ENCODE data around the gene ZSWIM1. TPM values are rescaled to one million over a fixed set of nuclear protein-coding genes. Genes with fewer than 3 reads are reported as not detected.
"Not testable (repeated sequence)": the region's sequence is repeated elsewhere in the genome, so short reads cannot be mapped to it uniquely, and the experiment has no call there.

The ZSWIM1 gene
- total RNA-seq, 5 donors from 2014 or later (not counting 1 experiment from before 2014, with no cell fraction given): 8.3 to 17.2 (median 14.6) TPM

GRCh38 chr20:45901332-45901731 is 20.3 kb downstream of the ZSWIM1 start:
- DNase-seq; CTCF ChIA-PET; H3K27me3 Mint-ChIP-seq; H3K9me3 ChIP-seq; H3K4me1 ChIP-seq (ENCODE audit: control insufficient read depth in 1 of 2, extremely low read depth in 1 of 2, insufficient read depth in 2 of 2, low read length in 2 of 2); H3K27ac Mint-ChIP-seq; POLR2A ChIA-PET; H3K4me3 Mint-ChIP-seq; H3K4me3 ChIP-seq (ENCODE audit: control insufficient read depth in 1 of 2, extremely low read depth in 1 of 2, low read length in 1 of 2); H3K9me3 Mint-ChIP-seq; H3K27ac ChIP-seq (ENCODE audit: low read length); H3K4me1 Mint-ChIP-seq; H3K27me3 ChIP-seq (replicated peaks in 1 of 2; ENCODE audit: control insufficient read depth in 2 of 2, extremely low read depth in 1 of 2, insufficient read depth in 2 of 2, low read length in 1 of 2); ATAC-seq (replicated peaks in 1 of 4): not testable (repeated sequence)
- 100% methylated on average over 1 of the region's 6 CpGs for WGBS (ENCODE audit: insufficient coverage)
- peaks cover 13 to 25% of the 10 kb centered on the region in 2 donors for H3K36me3 ChIP-seq (ENCODE audit: control insufficient read depth in 2 of 2, extremely low read depth in 1 of 2, insufficient read depth in 1 of 2, low read length in 1 of 2)
- peaks cover 11% of the 10 kb centered on the region for H3K36me3 Mint-ChIP-seq

- peaks cover 0 to 3% of the 10 kb centered on the region in 2 experiments for H3K27me3 ChIP-seq (replicated peaks in 1 of 2; ENCODE audit: control insufficient read depth in 2 of 2, extremely low read depth in 1 of 2, insufficient read depth in 2 of 2, low read length in 1 of 2)
- H3K36me3 ChIP-seq (ENCODE audit: control insufficient read depth in 2 of 2, extremely low read depth in 1 of 2, insufficient read depth in 1 of 2, low read length in 1 of 2): peaks cover 7 to 18% of the 10 kb centered on the region in 2 donors
- no peak overlapping the region for H3K27ac Mint-ChIP-seq
- CTCF ChIA-PET: interaction anchor here in 1 of 2 donors (0.9 kb wide), 1 partner anchor 21 kb away, joined by 3 read pairs; the partner anchor contains the start of gene ZSWIM1
- H3K4me3 Mint-ChIP-seq: no peak overlapping the region
- H3K4me1 ChIP-seq (ENCODE audit: control insufficient read depth in 1 of 2, extremely low read depth in 1 of 2, insufficient read depth in 2 of 2, low read length in 2 of 2): no peaks in the 10 kb centered on the region
- no peaks in the 10 kb centered on the region for H3K27me3 Mint-ChIP-seq
- H3K4me1 Mint-ChIP-seq: no peaks in the 10 kb centered on the region
- no peak for ATAC-seq (replicated peaks in 1 of 4)
- WGBS (ENCODE audit: insufficient coverage): 96% methylated on average over 9 of the region's 14 CpGs
- POLR2A ChIA-PET: no interaction called here
- no peak overlapping the region for H3K27ac ChIP-seq (ENCODE audit: low read length)
- peaks cover 11% of the 10 kb centered on the region for H3K36me3 Mint-ChIP-seq
- no peaks in the 10 kb centered on the region for H3K9me3 ChIP-seq
- H3K9me3 Mint-ChIP-seq: no peaks in the 10 kb centered on the region
- DNase-seq: no peak
- H3K4me3 ChIP-seq (ENCODE audit: control insufficient read depth in 1 of 2, extremely low read depth in 1 of 2, low read length in 1 of 2): no peak overlapping the region
Observed at GRCh38 chr20:45902199-45902701, 21.2 kb downstream of the ZSWIM1 start.

- H3K4me3 ChIP-seq (ENCODE audit: control insufficient read depth in 1 of 2, extremely low read depth in 1 of 2, low read length in 1 of 2): no peak overlapping the region
- H3K4me1 ChIP-seq (ENCODE audit: control insufficient read depth in 1 of 2, extremely low read depth in 1 of 2, insufficient read depth in 2 of 2, low read length in 2 of 2): no peaks in the 10 kb centered on the region
- H3K27me3 ChIP-seq (replicated peaks in 1 of 2; ENCODE audit: control insufficient read depth in 2 of 2, extremely low read depth in 1 of 2, insufficient read depth in 2 of 2, low read length in 1 of 2): peaks cover 0 to 5% of the 10 kb centered on the region in 2 experiments
- no peak for ATAC-seq (replicated peaks in 1 of 4)
- H3K36me3 Mint-ChIP-seq: no peaks in the 10 kb centered on the region
- H3K9me3 Mint-ChIP-seq: no peaks in the 10 kb centered on the region
- 63% methylated on average over 7 of the region's 16 CpGs for WGBS (ENCODE audit: insufficient coverage)
- H3K4me3 Mint-ChIP-seq: no peak overlapping the region
- H3K27me3 Mint-ChIP-seq: no peaks in the 10 kb centered on the region
- no peak overlapping the region for H3K27ac ChIP-seq (ENCODE audit: low read length)
- POLR2A ChIA-PET: no interaction called here
- no peaks in the 10 kb centered on the region for H3K9me3 ChIP-seq
- H3K4me1 Mint-ChIP-seq: no peaks in the 10 kb centered on the region
- no peak for DNase-seq
- CTCF ChIA-PET: no interaction called here
- H3K27ac Mint-ChIP-seq: no peak overlapping the region
- H3K36me3 ChIP-seq (ENCODE audit: control insufficient read depth in 2 of 2, extremely low read depth in 1 of 2, insufficient read depth in 1 of 2, low read length in 1 of 2): no peaks in the 10 kb centered on the region
Observed at GRCh38 chr20:45904583-45905504, 23.8 kb downstream of the ZSWIM1 start.

GRCh38 chr20:45905505-45906079 is 24.6 kb downstream of the ZSWIM1 start:
- ATAC-seq (replicated peaks in 1 of 4) (no peak), DNase-seq (no peak)
- Mint-ChIP-seq H3K4me3 (no peak overlapping the region), H3K36me3 (no peaks in the 10 kb centered on the region), H3K27ac (no peak overlapping the region), H3K27me3 (no peaks in the 10 kb centered on the region), H3K4me1 (peaks cover 1 to 4% (median 2%) of the 10 kb centered on the region in 3 donors), H3K9me3 (no peaks in the 10 kb centered on the region)
- ChIA-PET POLR2A (no interaction called here), CTCF (no interaction called here)
- no peak overlapping the region for H3K27ac ChIP-seq (ENCODE audit: low read length)
- WGBS (ENCODE audit: insufficient coverage): 83% methylated on average over 6 of the region's 8 CpGs
- H3K9me3 ChIP-seq: no peaks in the 10 kb centered on the region
- H3K27me3 ChIP-seq (replicated peaks in 1 of 2; ENCODE audit: control insufficient read depth in 2 of 2, extremely low read depth in 1 of 2, insufficient read depth in 2 of 2, low read length in 1 of 2): peaks cover 0 to 5% of the 10 kb centered on the region in 2 experiments
- H3K4me3 ChIP-seq (ENCODE audit: control insufficient read depth in 1 of 2, extremely low read depth in 1 of 2, low read length in 1 of 2): no peak overlapping the region
- H3K4me1 ChIP-seq (ENCODE audit: control insufficient read depth in 1 of 2, extremely low read depth in 1 of 2, insufficient read depth in 2 of 2, low read length in 2 of 2): peaks cover 0 to 1% of the 10 kb centered on the region in 2 experiments
- H3K36me3 ChIP-seq (ENCODE audit: control insufficient read depth in 2 of 2, extremely low read depth in 1 of 2, insufficient read depth in 1 of 2, low read length in 1 of 2): no peaks in the 10 kb centered on the region

DNA sequence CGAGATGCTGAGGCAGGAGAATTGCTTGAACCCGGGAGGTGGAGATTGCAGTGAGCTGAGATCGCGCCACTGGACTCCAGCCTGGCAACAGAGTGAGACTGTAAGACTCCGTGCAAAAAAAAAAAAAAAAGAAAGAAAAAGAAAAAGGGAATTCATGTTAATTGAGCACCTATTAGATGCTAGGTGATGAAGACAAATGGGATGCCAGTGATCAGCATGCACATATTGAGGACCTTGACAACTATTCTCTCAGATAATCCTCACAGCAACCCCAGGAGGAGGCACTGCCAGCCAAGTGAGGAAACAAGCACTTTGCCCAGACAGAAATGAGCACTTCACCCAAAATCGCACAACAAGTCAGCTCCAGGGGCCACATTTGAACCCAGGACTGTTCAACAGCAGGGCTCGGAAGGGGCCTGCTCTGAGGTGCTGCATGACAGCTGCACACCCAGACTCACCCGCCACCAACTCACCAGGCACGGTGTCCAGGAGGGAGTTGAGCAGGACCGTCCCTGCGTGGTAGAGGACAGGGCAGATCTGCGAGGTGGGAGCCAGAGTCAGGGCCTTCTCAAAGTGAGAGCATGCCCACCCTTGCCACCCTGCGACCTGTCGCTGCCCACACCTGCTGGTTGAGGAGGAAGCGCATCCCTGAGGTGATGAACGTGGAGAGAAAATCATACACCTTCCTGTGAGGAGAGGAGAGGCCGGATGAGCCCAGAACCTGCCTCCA is 26.4 kb downstream of the ZSWIM1 start:
- ChIA-PET CTCF (interaction anchor here in 1 of 2 donors (0.7 kb wide), 1 partner anchor 18 kb away, joined by 6 read pairs; no protein-coding TSS in a partner anchor), POLR2A (no interaction called here)
- H3K27ac ChIP-seq (ENCODE audit: low read length): no peak overlapping the region
- no peak overlapping the region for H3K4me3 ChIP-seq (ENCODE audit: control insufficient read depth in 1 of 2, extremely low read depth in 1 of 2, low read length in 1 of 2)
- no peak overlapping the region for H3K27ac Mint-ChIP-seq
- peaks cover 1 to 3% of the 10 kb centered on the region in 2 donors for H3K27me3 Mint-ChIP-seq
- H3K27me3 ChIP-seq (replicated peaks in 1 of 2; ENCODE audit: control insufficient read depth in 2 of 2, extremely low read depth in 1 of 2, insufficient read depth in 2 of 2, low read length in 1 of 2): peaks cover 0 to 22% of the 10 kb centered on the region in 2 experiments
- no peaks in the 10 kb centered on the region for H3K36me3 ChIP-seq (ENCODE audit: control insufficient read depth in 2 of 2, extremely low read depth in 1 of 2, insufficient read depth in 1 of 2, low read length in 1 of 2)
- H3K4me1 ChIP-seq (ENCODE audit: control insufficient read depth in 1 of 2, extremely low read depth in 1 of 2, insufficient read depth in 2 of 2, low read length in 2 of 2): peaks cover 4 to 19% of the 10 kb centered on the region in 2 experiments
- no peaks in the 10 kb centered on the region for H3K9me3 Mint-ChIP-seq
- no peaks in the 10 kb centered on the region for H3K9me3 ChIP-seq
- DNase-seq: no peak
- 85% methylated on average over 9 of the region's 17 CpGs for WGBS (ENCODE audit: insufficient coverage)
- no peak overlapping the region for H3K4me3 Mint-ChIP-seq
- peaks cover 9 to 18% (median 16%) of the 10 kb centered on the region in 3 donors for H3K4me1 Mint-ChIP-seq
- ATAC-seq (replicated peaks in 1 of 4): no peak
- H3K36me3 Mint-ChIP-seq: no peaks in the 10 kb centered on the region

- Mint-ChIP-seq H3K4me3 (no peak overlapping the region), H3K27ac (no peak overlapping the region), H3K4me1 (peaks cover 9 to 20% (median 18%) of the 10 kb centered on the region in 3 donors), H3K36me3 (no peaks in the 10 kb centered on the region), H3K27me3 (peaks cover 3 to 4% of the 10 kb centered on the region in 2 donors), H3K9me3 (no peaks in the 10 kb centered on the region)
- H3K27me3 ChIP-seq (replicated peaks in 1 of 2; ENCODE audit: control insufficient read depth in 2 of 2, extremely low read depth in 1 of 2, insufficient read depth in 2 of 2, low read length in 1 of 2): peaks cover 0 to 27% of the 10 kb centered on the region in 2 experiments
- no peak for DNase-seq
- H3K4me1 ChIP-seq (ENCODE audit: control insufficient read depth in 1 of 2, extremely low read depth in 1 of 2, insufficient read depth in 2 of 2, low read length in 2 of 2): peaks cover 4 to 21% of the 10 kb centered on the region in 2 experiments
- WGBS (ENCODE audit: insufficient coverage): 96% methylated on average over 2 of the region's 2 CpGs
- no peaks in the 10 kb centered on the region for H3K9me3 ChIP-seq
- no peaks in the 10 kb centered on the region for H3K36me3 ChIP-seq (ENCODE audit: control insufficient read depth in 2 of 2, extremely low read depth in 1 of 2, insufficient read depth in 1 of 2, low read length in 1 of 2)
- ATAC-seq (replicated peaks in 1 of 4): no peak
- no peak overlapping the region for H3K27ac ChIP-seq (ENCODE audit: low read length)
- ChIA-PET CTCF (no interaction called here), POLR2A (no interaction called here)
- H3K4me3 ChIP-seq (ENCODE audit: control insufficient read depth in 1 of 2, extremely low read depth in 1 of 2, low read length in 1 of 2): no peak overlapping the region
Observed at GRCh38 chr20:45908084-45908483, 27.1 kb downstream of the ZSWIM1 start.

Measured in T-cell (primary cell).